Measurements from ENCODE around the gene SNORC.

DNA sequence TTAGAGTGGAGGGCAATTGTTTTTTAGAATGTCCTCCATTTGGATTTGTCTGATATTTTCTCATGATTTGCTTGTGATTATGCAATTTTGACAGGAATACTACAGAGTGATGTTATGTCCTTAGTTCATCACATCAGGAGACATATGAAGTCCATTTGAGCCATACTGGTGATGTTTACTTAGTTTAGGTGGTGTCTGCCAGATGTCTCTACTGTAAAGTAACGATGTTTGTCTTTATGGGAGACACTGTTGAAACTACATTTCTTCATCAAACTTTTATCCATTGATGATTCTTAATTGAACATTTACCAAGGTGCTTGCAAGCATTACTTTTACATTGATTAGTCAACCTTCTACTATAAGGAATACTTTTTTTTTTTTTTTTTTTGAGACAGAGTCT, 4.9 kb upstream of the SNORC start:
- TF ChIP-seq SMC3 (IDR thresholded peaks at IDR 0.05; ENCODE audit: low read depth, low read length), result no peak
- no peak for TF ChIP-seq BHLHE40 (IDR thresholded peaks at IDR 0.05; ENCODE audit: low read depth, low read length)
- TF ChIP-seq, protein P1, sequence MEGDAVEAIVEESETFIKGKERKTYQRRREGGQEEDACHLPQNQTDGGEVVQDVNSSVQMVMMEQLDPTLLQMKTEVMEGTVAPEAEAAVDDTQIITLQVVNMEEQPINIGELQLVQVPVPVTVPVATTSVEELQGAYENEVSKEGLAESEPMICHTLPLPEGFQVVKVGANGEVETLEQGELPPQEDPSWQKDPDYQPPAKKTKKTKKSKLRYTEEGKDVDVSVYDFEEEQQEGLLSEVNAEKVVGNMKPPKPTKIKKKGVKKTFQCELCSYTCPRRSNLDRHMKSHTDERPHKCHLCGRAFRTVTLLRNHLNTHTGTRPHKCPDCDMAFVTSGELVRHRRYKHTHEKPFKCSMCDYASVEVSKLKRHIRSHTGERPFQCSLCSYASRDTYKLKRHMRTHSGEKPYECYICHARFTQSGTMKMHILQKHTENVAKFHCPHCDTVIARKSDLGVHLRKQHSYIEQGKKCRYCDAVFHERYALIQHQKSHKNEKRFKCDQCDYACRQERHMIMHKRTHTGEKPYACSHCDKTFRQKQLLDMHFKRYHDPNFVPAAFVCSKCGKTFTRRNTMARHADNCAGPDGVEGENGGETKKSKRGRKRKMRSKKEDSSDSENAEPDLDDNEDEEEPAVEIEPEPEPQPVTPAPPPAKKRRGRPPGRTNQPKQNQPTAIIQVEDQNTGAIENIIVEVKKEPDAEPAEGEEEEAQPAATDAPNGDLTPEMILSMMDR (conservative IDR thresholded peaks at IDR 0.05; ENCODE audit: low read depth, low read length), result no peak
- no peak for TF ChIP-seq POLR2A (IDR thresholded peaks at IDR 0.05; ENCODE audit: low read depth, low read length)
- TF ChIP-seq CHD1 (IDR thresholded peaks at IDR 0.05; ENCODE audit: low read depth, low read length), result no peak
